Measurements from ENCODE around the gene SMIM8. TPM values are rescaled to one million over a fixed set of nuclear protein-coding genes. Genes with fewer than 3 reads are reported as not detected.

The SMIM8 gene
- total RNA-seq, 1 donor from 2014 or later = 5.6 TPM

DNA sequence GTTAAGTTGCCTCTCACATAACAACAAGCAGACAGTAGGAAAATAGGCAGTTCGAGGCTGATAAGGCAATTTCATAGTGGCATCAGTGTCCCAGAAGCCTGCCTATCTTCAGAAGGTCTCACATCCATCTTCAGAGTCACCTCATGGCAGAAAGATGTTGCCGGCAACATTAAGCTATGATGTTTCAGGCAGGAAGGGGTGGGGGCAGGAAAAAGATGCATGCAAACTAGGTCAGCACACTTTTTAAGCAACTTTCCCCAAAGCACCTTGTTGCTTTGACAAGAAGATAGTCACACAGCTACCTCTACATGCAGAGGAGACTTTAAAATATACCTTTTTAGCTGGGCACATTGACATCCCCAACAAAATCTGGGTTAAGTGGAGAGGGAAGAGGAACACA lies 43.2 kb upstream of the SMIM8 start:
- no peak for TF ChIP-seq POLR2AphosphoS5 (IDR thresholded peaks at IDR 0.05; ENCODE audit: insufficient read depth in 1 of 2, low read depth in 1 of 2)
- no peak for TF ChIP-seq CTCF (IDR thresholded peaks at IDR 0.05)
- TF ChIP-seq POLR2A (IDR thresholded peaks at IDR 0.05) = no peak
- Histone ChIP-seq H3K36me3 (no peaks in the 10 kb centered on the region), H3K4me3 (no peak overlapping the region), H3K27me3 (no peaks in the 10 kb centered on the region), H3K27ac (no peak overlapping the region), H3K9me3 (no peaks in the 10 kb centered on the region), H3K4me1 (no peaks in the 10 kb centered on the region)
- intact Hi-C loops (cut with DNase I) = no loop called here
- no peak for DNase-seq (ENCODE audit: extremely low spot score in 2 of 2)

- no peak for DNase-seq (ENCODE audit: extremely low spot score in 2 of 2)
- Histone ChIP-seq H3K4me3 (no peak overlapping the region), H3K36me3 (no peaks in the 10 kb centered on the region), H3K27ac (no peak overlapping the region), H3K4me1 (no peaks in the 10 kb centered on the region), H3K27me3 (no peaks in the 10 kb centered on the region), H3K9me3 (no peaks in the 10 kb centered on the region)
- TF ChIP-seq POLR2A (IDR thresholded peaks at IDR 0.05) (no peak), POLR2AphosphoS5 (IDR thresholded peaks at IDR 0.05; ENCODE audit: insufficient read depth in 1 of 2, low read depth in 1 of 2) (no peak), CTCF (IDR thresholded peaks at IDR 0.05) (no peak)
- intact Hi-C loops (cut with DNase I) = no loop called here
These were observed 41.0 kb upstream of the SMIM8 start for GRCh38 chr6:87281426-87281825.

DNA sequence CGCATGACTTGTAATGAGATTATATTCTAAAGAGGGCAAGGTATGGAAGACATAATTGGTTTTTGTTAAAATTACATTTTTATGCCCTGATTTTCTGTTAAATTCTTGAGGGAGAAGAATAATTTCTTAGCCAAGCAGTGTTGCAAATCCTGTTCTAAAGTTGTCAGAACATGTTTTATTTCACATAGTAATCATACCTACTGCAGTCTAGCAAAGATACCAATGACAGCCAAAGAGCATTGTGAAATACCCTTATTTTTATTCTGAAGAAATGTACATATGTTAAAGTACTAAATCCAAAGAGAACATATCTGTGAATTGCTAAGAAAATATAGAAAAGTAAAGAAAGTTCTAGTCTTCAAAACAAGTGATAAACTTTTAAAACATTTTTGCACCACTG lies 39.6 kb upstream of the SMIM8 start:
- Histone ChIP-seq H3K4me1 (no peaks in the 10 kb centered on the region), H3K36me3 (no peaks in the 10 kb centered on the region), H3K9me3 (no peaks in the 10 kb centered on the region), H3K27ac (no peak overlapping the region), H3K27me3 (no peaks in the 10 kb centered on the region), H3K4me3 (no peak overlapping the region)
- no peak for DNase-seq (ENCODE audit: extremely low spot score in 2 of 2)
- intact Hi-C loops (cut with DNase I) = no loop called here
- TF ChIP-seq POLR2AphosphoS5 (IDR thresholded peaks at IDR 0.05; ENCODE audit: insufficient read depth in 1 of 2, low read depth in 1 of 2) (no peak), POLR2A (IDR thresholded peaks at IDR 0.05) (no peak), CTCF (IDR thresholded peaks at IDR 0.05) (no peak)

GRCh38 chr6:87283461-87283860 lies 38.9 kb upstream of the SMIM8 start:
- TF ChIP-seq POLR2AphosphoS5 (IDR thresholded peaks at IDR 0.05; ENCODE audit: insufficient read depth in 1 of 2, low read depth in 1 of 2) (no peak), CTCF (IDR thresholded peaks at IDR 0.05) (no peak), POLR2A (IDR thresholded peaks at IDR 0.05) (no peak)
- no peaks in the 10 kb centered on the region for H3K36me3 ChIP-seq
- no peaks in the 10 kb centered on the region for H3K4me1 ChIP-seq
- no peaks in the 10 kb centered on the region for H3K27me3 ChIP-seq
- H3K4me3 ChIP-seq = no peak overlapping the region
- H3K9me3 ChIP-seq = no peaks in the 10 kb centered on the region
- H3K27ac ChIP-seq = no peak overlapping the region
- intact Hi-C loops (cut with DNase I) = no loop called here
- DNase-seq (ENCODE audit: extremely low spot score in 2 of 2) = no peak

- Histone ChIP-seq H3K27me3 (no peaks in the 10 kb centered on the region), H3K9me3 (no peaks in the 10 kb centered on the region), H3K4me3 (no peak overlapping the region), H3K27ac (no peak overlapping the region), H3K36me3 (no peaks in the 10 kb centered on the region), H3K4me1 (no peaks in the 10 kb centered on the region)
- intact Hi-C loops (cut with DNase I) = no loop called here
- DNase-seq (ENCODE audit: extremely low spot score in 2 of 2) = no peak
- TF ChIP-seq CTCF (IDR thresholded peaks at IDR 0.05) (no peak), POLR2AphosphoS5 (IDR thresholded peaks at IDR 0.05; ENCODE audit: insufficient read depth in 1 of 2, low read depth in 1 of 2) (no peak), POLR2A (IDR thresholded peaks at IDR 0.05) (no peak)
These were observed 35.1 kb upstream of the SMIM8 start for GRCh38 chr6:87287251-87287650.
